ENCODE results near the gene DGKD. TPM values are rescaled to one million over a fixed set of nuclear protein-coding genes. Genes with fewer than 3 reads are reported as not detected.

DGKD gene
- total RNA-seq, 1 donor from 2014 or later = 69.3 TPM

- Histone ChIP-seq H3K4me3 (no peak overlapping the region), H3K4me1 (no peaks in the 10 kb centered on the region), H3K27ac (no peak overlapping the region), H3K9me3 (no peaks in the 10 kb centered on the region), H3K36me3 (peaks cover 6% of the 10 kb centered on the region), H3K27me3 (ENCODE audit: low read depth) (no peaks in the 10 kb centered on the region)
- intact Hi-C loops (cut with DNase I) = no loop called here
- no peak for TF ChIP-seq CTCF (IDR thresholded peaks at IDR 0.05)
- ATAC-seq = peak in 1 of 2 donors; percentile 44
- DNase-seq = no peak
Measured at GRCh38 chr2:233368756-233369155, 14.5 kb downstream of the DGKD start.

- TF ChIP-seq CTCF (IDR thresholded peaks at IDR 0.05) = no peak
- DNase-seq (no peak), ATAC-seq (peak in 1 of 2 donors; percentile 21)
- Histone ChIP-seq H3K4me3 (no peak overlapping the region), H3K9me3 (no peaks in the 10 kb centered on the region), H3K4me1 (no peaks in the 10 kb centered on the region), H3K36me3 (peaks cover 6% of the 10 kb centered on the region), H3K27ac (no peak overlapping the region), H3K27me3 (ENCODE audit: low read depth) (no peaks in the 10 kb centered on the region)
- intact Hi-C loops (cut with DNase I) = no loop called here
Measured at GRCh38 chr2:233369462-233369861, 15.2 kb downstream of the DGKD start.

GRCh38 chr2:233369897-233370685 lies 15.8 kb downstream of the DGKD start:
- Histone ChIP-seq H3K9me3 (no peaks in the 10 kb centered on the region), H3K4me3 (no peak overlapping the region), H3K4me1 (no peaks in the 10 kb centered on the region), H3K27me3 (ENCODE audit: low read depth) (no peaks in the 10 kb centered on the region), H3K27ac (no peak overlapping the region), H3K36me3 (peaks cover 6% of the 10 kb centered on the region)
- ATAC-seq (peak in 1 of 2 donors; percentile 48), DNase-seq (no peak)
- no peak for TF ChIP-seq CTCF (IDR thresholded peaks at IDR 0.05)
- intact Hi-C loops (cut with DNase I) = no loop called here

- Histone ChIP-seq H3K4me1 (no peaks in the 10 kb centered on the region), H3K36me3 (peaks cover 7% of the 10 kb centered on the region), H3K9me3 (no peaks in the 10 kb centered on the region), H3K27me3 (ENCODE audit: low read depth) (no peaks in the 10 kb centered on the region), H3K4me3 (no peak overlapping the region), H3K27ac (no peak overlapping the region)
- ATAC-seq = no peak
- DNase-seq = no peak
- intact Hi-C loops (cut with DNase I) = no loop called here
- no peak for TF ChIP-seq CTCF (IDR thresholded peaks at IDR 0.05)
Measured at GRCh38 chr2:233371641-233372040, 17.3 kb downstream of the DGKD start.

- H3K27me3 ChIP-seq (ENCODE audit: low read depth) = no peaks in the 10 kb centered on the region
- no peak overlapping the region for H3K27ac ChIP-seq
- H3K4me3 ChIP-seq = no peak overlapping the region
- no peak for TF ChIP-seq CTCF (IDR thresholded peaks at IDR 0.05)
- DNase-seq = no peak
- H3K9me3 ChIP-seq = no peaks in the 10 kb centered on the region
- H3K36me3 ChIP-seq = peaks cover 13% of the 10 kb centered on the region
- intact Hi-C loops (cut with DNase I) = no loop called here
- no peaks in the 10 kb centered on the region for H3K4me1 ChIP-seq
- ATAC-seq = no peak
Measured at GRCh38 chr2:233372855-233373254, 18.6 kb downstream of the DGKD start.

All from lower lobe of right lung (tissue), 2 donors.